Measurements from ENCODE around the gene WDPCP. TPM values are rescaled to one million over a fixed set of nuclear protein-coding genes. Genes with fewer than 3 reads are reported as not detected.
"Not testable (repeated sequence)": the region's sequence is repeated elsewhere in the genome, so short reads cannot be mapped to it uniquely, and the experiment has no call there.

Gene WDPCP
- total RNA-seq, 1 donor from 2014 or later, result 18.8 TPM

DNA sequence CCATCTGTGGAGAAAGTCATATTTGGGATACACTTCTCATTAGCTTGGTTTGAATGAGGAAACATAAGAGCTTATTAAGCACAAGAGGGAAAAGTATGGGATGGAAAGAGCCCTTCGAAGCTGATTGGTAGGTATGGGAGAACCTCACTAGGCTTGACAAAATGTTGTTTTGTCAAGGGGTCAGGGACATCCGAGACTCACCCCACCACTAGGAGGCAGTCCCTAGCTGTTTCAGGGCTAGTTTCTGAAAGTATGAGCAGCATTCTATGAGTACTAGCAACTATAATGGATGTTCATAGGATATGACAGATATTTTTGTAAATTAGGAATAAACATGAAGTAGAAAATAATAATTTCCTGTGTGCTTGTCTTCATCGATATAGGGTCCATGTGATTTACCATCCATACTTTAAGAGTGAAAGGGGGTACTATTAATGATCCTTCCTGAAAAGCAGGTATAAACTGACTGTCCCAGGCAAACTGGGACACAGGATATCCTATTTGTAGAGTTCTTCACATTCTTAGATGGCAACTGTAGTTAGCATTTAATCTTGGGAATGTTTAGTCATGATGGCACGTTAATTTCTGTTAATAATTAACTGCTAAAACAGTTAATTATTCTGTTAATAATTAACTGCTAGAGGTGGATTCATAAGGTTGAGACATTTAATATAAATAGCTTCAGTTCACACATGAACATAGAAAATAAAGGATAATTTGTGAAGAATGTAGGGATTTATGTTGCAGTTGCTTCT, 509.2 kb downstream of the WDPCP start:
- Histone ChIP-seq H3K27ac (replicated peaks) (no peak overlapping the region), H3K4me1 (no peaks in the 10 kb centered on the region), H3K9me3 (replicated peaks) (no peaks in the 10 kb centered on the region), H3K27me3 (ENCODE audit: low read depth) (peaks cover 61% of the 10 kb centered on the region), H3K4me3 (no peak overlapping the region), H3K36me3 (no peaks in the 10 kb centered on the region)
- DNase-seq, result no peak
- peak; percentile 23 for TF ChIP-seq CTCF (IDR thresholded peaks at IDR 0.05; ENCODE audit: borderline replicate concordance)
- intact Hi-C loops (cut with micrococcal nuclease), result no loop called here

DNA sequence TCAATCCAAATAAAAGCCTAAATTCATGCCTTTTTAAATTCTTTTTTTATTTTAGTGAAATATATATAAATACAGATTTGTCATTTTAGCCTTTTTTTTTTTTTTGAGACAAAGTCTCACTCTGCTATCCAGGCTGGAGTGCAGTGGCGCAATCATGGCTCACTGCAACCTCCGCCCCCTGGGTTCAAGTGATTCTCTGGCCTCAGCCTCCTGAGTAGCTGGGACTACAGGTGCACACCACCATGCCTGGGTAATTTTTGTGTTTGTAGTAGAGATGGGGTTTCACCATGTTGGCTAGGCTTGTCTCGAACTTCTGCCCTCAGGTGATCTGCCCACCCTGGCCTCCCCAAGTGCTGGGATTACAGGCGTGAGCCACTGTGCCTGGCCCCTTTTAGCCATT, 513.9 kb downstream of the WDPCP start:
- H3K9me3 ChIP-seq (replicated peaks); H3K27ac ChIP-seq (replicated peaks); H3K4me3 ChIP-seq; intact Hi-C loops (cut with micrococcal nuclease); DNase-seq; H3K36me3 ChIP-seq; H3K4me1 ChIP-seq: not testable (repeated sequence)
- peaks cover 94% of the 10 kb centered on the region for H3K27me3 ChIP-seq (ENCODE audit: low read depth)

DNA sequence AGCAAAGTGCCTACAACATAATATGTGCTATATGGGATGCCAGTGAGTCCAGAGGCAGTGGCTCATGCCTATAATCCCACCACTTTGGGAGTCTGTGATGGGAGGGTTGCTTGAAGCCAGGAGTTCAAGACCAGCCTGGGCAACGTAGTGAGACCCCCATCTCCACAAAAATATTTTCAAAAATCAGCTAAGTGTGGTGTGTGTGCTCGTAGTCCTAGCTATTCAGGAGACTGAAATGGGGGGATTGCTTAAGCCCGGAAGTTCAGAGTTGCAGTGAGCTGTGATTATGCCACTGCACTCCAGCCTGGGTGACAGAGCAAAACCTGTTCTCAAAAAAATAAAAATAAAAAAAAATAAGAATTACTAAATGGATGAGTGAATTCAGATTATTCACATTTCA, 514.3 kb downstream of the WDPCP start:
- Histone ChIP-seq H3K27me3 (ENCODE audit: low read depth) (peaks cover 94% of the 10 kb centered on the region), H3K36me3 (no peaks in the 10 kb centered on the region), H3K27ac (replicated peaks) (no peak overlapping the region), H3K4me1 (no peaks in the 10 kb centered on the region), H3K9me3 (replicated peaks) (no peaks in the 10 kb centered on the region), H3K4me3 (no peak overlapping the region)
- no peak for DNase-seq
- TF ChIP-seq CTCF (IDR thresholded peaks at IDR 0.05; ENCODE audit: borderline replicate concordance), result no peak
- intact Hi-C loops (cut with micrococcal nuclease), result no loop called here

- no peak for DNase-seq
- no peak overlapping the region for H3K27ac ChIP-seq (replicated peaks)
- H3K9me3 ChIP-seq (replicated peaks), result no peaks in the 10 kb centered on the region
- no peaks in the 10 kb centered on the region for H3K4me1 ChIP-seq
- TF ChIP-seq CTCF (IDR thresholded peaks at IDR 0.05; ENCODE audit: borderline replicate concordance), result no peak
- intact Hi-C loops (cut with micrococcal nuclease), result no loop called here
- no peaks in the 10 kb centered on the region for H3K36me3 ChIP-seq
- H3K27me3 ChIP-seq (ENCODE audit: low read depth), result peaks cover 96% of the 10 kb centered on the region
- H3K4me3 ChIP-seq, result no peak overlapping the region
Observed at GRCh38 chr2:63071664-63072063, 516.6 kb downstream of the WDPCP start.

Other genes starting within 250 kb of the WDPCP start
- 1,481 TPM for gene MDH1, start 486 bp upstream of the WDPCP start, total RNA-seq